ENCODE data around the gene ATP2A1. TPM values are rescaled to one million over a fixed set of nuclear protein-coding genes. Genes with fewer than 3 reads are reported as not detected.

The ATP2A1 gene
- total and polyA plus RNA-seq, 2 experiments from 2014 or later: 0.73 to 4.0 TPM

DNA sequence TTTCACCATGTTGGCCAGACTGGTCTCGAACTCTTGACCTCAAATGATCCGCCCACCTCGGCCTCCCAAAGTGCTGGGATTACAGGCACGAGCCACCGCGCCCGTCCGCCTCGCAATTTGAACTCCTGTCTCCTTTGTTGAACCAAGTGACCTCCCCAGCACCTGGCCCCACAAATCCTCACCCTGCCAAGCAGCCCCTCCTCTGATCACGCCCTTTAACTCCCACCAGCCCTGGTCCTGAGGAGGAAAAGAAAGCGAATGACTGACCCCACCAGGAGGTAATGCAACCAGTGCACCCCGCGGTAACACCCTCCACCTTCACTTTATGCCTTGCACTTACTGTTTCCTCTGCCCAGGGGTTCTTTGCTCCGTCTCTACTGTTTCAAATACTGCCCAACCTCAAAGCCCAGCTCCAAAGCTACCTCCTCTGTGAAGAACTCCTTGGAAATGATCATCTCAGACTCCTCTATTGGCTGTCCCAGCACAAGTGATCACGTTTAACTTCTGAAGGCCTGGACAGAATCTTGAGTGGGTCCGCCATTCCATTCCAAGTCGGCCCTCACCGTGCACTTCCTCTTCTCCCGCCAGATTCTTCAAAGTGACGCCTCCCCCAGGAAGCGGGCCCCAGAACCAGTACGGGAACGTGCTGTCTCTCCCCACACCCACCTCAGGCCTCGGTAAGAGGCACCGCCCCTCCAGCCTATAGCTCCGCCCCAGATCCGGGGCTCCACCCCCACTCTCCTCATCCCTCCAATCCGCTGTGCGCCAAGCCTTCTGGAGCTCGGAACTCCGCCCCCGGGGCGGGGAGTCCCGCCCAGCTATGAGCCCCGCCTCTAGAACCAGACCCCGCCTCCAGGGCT is 57.9 kb downstream of the ATP2A1 start:
- Histone ChIP-seq H3K9me2 (ENCODE audit: insufficient read depth) (no peaks in the 10 kb centered on the region), H3K4me2 (peak overlapping the region; percentile 79), H4K20me1 (replicated peaks; ENCODE audit: insufficient read depth) (no peaks in the 10 kb centered on the region), H3K27me3 (ENCODE audit: insufficient read depth) (no peaks in the 10 kb centered on the region), H3K4me3 (peak overlapping the region; percentile 51), H3K4me1 (ENCODE audit: insufficient read depth) (peaks cover 2% of the 10 kb centered on the region; the same call in 1 of the 2 replicates), H3K36me3 (ENCODE audit: insufficient read depth) (no peaks in the 10 kb centered on the region), H3K27ac (ENCODE audit: low read depth) (no peak overlapping the region), H2AFZ (peak overlapping the region; percentile 87), H3K79me2 (replicated peaks; ENCODE audit: insufficient read depth) (no peaks in the 10 kb centered on the region), H3F3A (replicated peaks; ENCODE audit: low read depth) (no peaks in the 10 kb centered on the region)
- Mint-ChIP-seq H3K27me3 (ENCODE audit: insufficient read depth, low read depth, poor library complexity) (peaks cover 23% of the 10 kb centered on the region), H3K9me3 (no peaks in the 10 kb centered on the region), H3K36me3 (ENCODE audit: low read depth) (no peaks in the 10 kb centered on the region), H3K27ac (no peak overlapping the region), H3K4me3 (peak overlapping the region; percentile 35; the same call in 2 of the 3 replicates), H3K4me1 (peaks cover 4% of the 10 kb centered on the region; the same call in 2 of the 3 replicates)
- ATAC-seq (peak; percentile 97), DNase-seq (ENCODE audit: low spot score) (peak; percentile 96)
- TF ChIP-seq POLR2AphosphoS5 (IDR thresholded peaks at IDR 0.05; ENCODE audit: low read depth): peak; percentile 40; the same call in 1 of the 2 replicates
- TF ChIP-seq, protein P1, sequence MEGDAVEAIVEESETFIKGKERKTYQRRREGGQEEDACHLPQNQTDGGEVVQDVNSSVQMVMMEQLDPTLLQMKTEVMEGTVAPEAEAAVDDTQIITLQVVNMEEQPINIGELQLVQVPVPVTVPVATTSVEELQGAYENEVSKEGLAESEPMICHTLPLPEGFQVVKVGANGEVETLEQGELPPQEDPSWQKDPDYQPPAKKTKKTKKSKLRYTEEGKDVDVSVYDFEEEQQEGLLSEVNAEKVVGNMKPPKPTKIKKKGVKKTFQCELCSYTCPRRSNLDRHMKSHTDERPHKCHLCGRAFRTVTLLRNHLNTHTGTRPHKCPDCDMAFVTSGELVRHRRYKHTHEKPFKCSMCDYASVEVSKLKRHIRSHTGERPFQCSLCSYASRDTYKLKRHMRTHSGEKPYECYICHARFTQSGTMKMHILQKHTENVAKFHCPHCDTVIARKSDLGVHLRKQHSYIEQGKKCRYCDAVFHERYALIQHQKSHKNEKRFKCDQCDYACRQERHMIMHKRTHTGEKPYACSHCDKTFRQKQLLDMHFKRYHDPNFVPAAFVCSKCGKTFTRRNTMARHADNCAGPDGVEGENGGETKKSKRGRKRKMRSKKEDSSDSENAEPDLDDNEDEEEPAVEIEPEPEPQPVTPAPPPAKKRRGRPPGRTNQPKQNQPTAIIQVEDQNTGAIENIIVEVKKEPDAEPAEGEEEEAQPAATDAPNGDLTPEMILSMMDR (conservative IDR thresholded peaks at IDR 0.05; ENCODE audit: low read depth in 2 of 2): no peak

DNA sequence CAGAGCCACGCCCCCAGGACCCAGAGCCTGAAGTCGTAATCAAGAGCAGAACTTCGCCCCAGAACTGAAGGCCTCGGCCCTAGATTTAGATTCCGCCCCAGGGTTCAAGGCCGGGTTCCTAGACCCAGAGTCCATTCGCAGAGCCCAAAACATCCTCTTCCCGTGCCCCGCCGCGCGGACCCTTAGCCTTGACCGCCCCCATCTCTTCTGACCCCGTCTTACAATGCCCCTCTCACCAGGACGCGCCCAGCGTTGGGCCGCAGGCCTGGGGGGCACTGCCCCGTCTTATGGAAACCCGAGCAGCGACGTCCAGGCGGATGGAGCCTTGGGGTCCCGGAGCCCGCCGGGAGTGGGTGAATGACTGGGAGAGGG is 58.5 kb downstream of the ATP2A1 start:
- H3K4me3 Mint-ChIP-seq: no peak overlapping the region
- Histone ChIP-seq H3F3A (replicated peaks; ENCODE audit: low read depth) (no peaks in the 10 kb centered on the region), H2AFZ (peak overlapping the region; percentile 92), H3K9me2 (ENCODE audit: insufficient read depth) (no peaks in the 10 kb centered on the region), H3K4me2 (0 out of 2 replicates have a peak overlapping the region, but pooled peaks have one; percentile 52), H3K4me3 (no peak overlapping the region), H3K27me3 (ENCODE audit: insufficient read depth) (no peaks in the 10 kb centered on the region), H4K20me1 (replicated peaks; ENCODE audit: insufficient read depth) (no peaks in the 10 kb centered on the region), H3K27ac (ENCODE audit: low read depth) (no peak overlapping the region), H3K36me3 (ENCODE audit: insufficient read depth) (no peaks in the 10 kb centered on the region), H3K79me2 (replicated peaks; ENCODE audit: insufficient read depth) (no peaks in the 10 kb centered on the region), H3K4me1 (ENCODE audit: insufficient read depth) (peaks cover 2% of the 10 kb centered on the region; the same call in 1 of the 2 replicates)
- peaks cover 4% of the 10 kb centered on the region; the same call in 2 of the 3 replicates for H3K4me1 Mint-ChIP-seq
- no peaks in the 10 kb centered on the region for H3K9me3 Mint-ChIP-seq
- no peaks in the 10 kb centered on the region for H3K36me3 Mint-ChIP-seq (ENCODE audit: low read depth)
- DNase-seq (ENCODE audit: low spot score): no peak
- no peak overlapping the region for H3K27ac Mint-ChIP-seq
- ATAC-seq: no peak
- peaks cover 20% of the 10 kb centered on the region for H3K27me3 Mint-ChIP-seq (ENCODE audit: insufficient read depth, low read depth, poor library complexity)
- TF ChIP-seq, protein P1 (conservative IDR thresholded peaks at IDR 0.05; ENCODE audit: low read depth in 2 of 2): no peak
- TF ChIP-seq ZNF114 (CRISPR knock-in tag; IDR thresholded peaks at IDR 0.05) (no peak), EZH2 (IDR thresholded peaks at IDR 0.05; ENCODE audit: low read depth, unreplicated experiment) (no peak)
- TF ChIP-seq, protein P2, sequence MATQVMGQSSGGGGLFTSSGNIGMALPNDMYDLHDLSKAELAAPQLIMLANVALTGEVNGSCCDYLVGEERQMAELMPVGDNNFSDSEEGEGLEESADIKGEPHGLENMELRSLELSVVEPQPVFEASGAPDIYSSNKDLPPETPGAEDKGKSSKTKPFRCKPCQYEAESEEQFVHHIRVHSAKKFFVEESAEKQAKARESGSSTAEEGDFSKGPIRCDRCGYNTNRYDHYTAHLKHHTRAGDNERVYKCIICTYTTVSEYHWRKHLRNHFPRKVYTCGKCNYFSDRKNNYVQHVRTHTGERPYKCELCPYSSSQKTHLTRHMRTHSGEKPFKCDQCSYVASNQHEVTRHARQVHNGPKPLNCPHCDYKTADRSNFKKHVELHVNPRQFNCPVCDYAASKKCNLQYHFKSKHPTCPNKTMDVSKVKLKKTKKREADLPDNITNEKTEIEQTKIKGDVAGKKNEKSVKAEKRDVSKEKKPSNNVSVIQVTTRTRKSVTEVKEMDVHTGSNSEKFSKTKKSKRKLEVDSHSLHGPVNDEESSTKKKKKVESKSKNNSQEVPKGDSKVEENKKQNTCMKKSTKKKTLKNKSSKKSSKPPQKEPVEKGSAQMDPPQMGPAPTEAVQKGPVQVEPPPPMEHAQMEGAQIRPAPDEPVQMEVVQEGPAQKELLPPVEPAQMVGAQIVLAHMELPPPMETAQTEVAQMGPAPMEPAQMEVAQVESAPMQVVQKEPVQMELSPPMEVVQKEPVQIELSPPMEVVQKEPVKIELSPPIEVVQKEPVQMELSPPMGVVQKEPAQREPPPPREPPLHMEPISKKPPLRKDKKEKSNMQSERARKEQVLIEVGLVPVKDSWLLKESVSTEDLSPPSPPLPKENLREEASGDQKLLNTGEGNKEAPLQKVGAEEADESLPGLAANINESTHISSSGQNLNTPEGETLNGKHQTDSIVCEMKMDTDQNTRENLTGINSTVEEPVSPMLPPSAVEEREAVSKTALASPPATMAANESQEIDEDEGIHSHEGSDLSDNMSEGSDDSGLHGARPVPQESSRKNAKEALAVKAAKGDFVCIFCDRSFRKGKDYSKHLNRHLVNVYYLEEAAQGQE (IDR thresholded peaks at IDR 0.05; ENCODE audit: unreplicated experiment): no peak

Measured in GM23338 (cell line).